ELF-1 (cell line): ENCODE results near the gene LPP.
"Not testable (repeated sequence)": the region's sequence is repeated elsewhere in the genome, so short reads cannot be mapped to it uniquely, and the experiment has no call there.

ENCODE experiments used
- DNase-seq: peaks from one replicate; pipeline ENCODE4 v3.0.0-alpha.2; 2016; ENCODE audit warnings: low read depth, low spot score

The LPP gene

DNA sequence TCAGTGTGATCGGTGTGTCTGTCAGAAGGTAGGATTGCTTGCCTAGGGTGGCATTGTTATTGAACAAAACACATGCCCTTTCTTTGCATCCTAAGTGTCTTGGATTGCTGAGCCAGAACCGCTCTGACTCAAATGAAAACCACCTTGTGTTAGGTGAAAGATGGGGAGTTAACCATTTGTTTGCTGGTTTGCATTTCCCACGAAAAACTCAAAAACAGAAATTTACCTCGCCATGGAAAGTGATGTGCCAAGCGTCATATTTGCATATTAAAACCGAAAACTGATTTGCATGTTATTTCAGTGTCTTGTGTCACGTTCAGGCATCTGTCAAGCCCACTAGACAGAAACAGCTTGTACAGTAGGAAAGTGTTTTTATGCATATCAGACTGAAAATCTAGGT is 543.2 kb downstream of the LPP start:
- DNase-seq = no peak

- DNase-seq = no peak
Measured at GRCh38 chr3:188698436-188698835, 544.5 kb downstream of the LPP start.

DNA sequence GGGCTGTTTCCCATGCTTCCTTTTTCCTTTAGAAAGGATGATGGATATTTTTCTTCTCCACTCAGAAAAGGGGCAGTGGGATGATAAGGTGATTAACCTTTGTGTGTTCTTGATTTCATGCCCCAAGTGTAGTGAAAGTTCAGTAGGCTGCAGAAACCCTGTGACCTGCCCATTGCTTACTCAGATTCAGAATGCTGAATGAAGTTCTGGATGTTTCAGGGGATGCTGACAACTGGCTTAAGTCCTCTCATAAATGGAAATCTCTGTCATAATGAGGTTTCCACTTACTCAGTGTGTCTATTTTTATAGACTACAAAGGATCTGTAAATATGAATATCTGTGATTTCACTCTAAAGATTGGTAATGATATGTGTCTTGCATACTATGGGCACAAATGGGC is 546.5 kb downstream of the LPP start:
- DNase-seq = no peak

GRCh38 chr3:188700918-188701317 is 547.0 kb downstream of the LPP start:
- DNase-seq = no peak

DNA sequence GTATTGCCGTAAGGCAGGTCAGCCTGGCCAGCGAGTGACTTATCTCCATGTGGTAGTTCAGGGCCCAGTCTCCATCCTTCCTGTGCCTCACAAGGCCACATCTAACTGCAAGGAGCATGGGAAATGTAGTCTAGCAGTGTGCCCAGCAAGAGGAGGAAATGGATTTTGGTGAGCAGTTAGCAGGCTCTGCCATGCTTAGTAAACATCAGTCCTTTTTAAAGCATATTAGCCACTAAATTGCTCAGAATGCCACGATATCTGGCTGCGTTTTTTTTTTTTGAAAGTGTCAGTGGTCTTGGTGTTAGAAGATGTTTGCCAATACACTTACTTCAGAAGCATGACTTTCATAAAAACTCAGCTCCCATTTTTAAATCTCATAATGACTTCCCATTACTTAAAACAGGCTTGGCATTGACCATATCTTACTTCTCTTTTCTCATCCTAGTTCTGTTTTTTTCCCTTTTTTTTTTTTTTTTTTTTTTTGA is 547.6 kb downstream of the LPP start:
- no peak for DNase-seq

DNA sequence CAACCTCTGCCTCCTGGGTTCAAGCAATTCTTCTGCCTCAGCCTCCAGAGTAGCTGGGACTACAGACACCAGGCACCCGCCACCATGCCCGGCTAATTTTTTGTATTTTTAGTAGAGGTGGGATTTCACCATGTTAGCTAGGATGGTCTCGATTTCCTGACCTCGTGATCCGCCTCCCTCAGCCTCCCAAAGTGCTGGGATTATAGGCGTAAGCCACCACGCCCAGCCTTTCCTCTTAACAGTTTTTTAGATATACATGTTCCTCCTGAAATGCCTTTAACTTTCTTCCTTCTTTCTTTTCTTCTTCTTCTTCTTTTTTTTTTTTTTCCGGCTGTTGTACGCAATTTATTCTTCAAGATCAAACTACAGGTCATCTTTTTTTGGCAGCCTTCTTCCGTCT is 548.1 kb downstream of the LPP start:
- not testable (repeated sequence) for DNase-seq

DNA sequence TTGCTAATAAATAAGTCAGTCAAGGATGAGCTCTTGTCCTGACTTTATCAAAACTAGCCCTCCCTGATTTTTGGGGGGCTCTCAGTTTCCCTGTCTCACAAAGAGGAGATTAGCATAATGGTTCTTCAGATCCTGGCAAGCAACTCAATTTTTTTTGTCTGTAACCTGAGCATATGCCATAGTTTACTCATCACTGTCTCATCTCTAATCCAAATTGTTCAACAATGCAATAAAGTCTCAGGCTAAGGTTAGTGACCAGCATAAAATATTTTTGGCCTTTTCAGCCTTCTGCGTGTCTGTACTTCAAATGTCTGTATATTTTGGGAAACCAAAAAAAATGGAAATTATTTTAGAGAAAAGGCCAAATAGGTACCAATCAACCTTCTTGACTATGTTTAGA is 552.2 kb downstream of the LPP start:
- DNase-seq = no peak

GRCh38 chr3:188706599-188706998 is 552.6 kb downstream of the LPP start:
- DNase-seq = no peak

- DNase-seq = no peak
Measured at GRCh38 chr3:188707381-188708288, 553.7 kb downstream of the LPP start.

GRCh38 chr3:188711881-188712247 is 557.9 kb downstream of the LPP start:
- DNase-seq = no peak

DNA sequence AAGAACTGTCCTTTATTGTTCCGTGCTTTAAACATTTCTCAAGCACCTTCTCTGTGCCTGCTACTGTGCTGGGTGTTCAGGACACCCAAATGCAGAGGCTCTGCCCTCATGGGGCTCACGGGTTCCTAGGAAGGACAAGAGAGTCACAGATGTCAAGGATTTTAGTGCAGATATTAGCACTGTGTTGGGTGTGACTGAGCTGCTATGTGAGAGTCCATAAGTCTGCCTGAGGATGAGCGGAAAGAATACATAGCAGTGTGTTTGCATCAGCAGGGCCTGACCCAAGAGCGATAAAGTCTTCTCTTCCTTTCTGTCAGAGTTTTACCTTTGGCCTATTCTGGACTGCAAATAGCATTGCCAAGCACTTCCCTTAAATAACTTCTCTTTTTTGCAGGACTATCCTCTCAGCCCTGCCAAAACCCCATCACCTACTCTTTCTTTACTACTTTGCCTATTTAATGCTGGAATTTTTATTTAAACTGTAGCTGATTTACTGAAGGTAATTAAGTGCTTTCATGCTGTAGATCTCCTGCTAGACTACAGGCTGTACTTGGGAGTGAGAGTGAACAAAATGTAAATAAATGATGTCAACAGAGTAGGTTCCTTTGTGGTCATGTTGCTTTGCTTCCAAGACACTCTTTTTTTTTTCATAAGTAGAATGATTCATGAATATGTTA is 558.4 kb downstream of the LPP start:
- no peak for DNase-seq

DNA sequence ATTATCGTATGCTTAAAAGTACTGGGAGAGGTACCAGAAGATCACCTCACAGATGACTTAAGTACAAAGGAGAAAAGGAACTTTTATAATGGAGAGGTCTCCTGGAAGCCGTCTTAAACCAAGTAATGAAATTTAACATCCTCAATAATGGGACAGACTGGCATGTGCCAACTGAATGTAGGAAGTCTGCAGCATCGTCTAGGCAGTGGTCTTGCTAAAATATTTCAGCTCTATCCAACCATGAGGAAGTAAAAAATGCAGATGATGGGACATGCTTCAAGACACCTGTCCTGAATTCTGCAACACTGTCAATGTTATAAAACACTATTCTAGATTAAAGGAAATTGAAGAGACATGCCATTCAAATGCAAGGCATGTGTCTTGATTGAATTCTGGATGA is 559.0 kb downstream of the LPP start:
- no peak for DNase-seq

DNA sequence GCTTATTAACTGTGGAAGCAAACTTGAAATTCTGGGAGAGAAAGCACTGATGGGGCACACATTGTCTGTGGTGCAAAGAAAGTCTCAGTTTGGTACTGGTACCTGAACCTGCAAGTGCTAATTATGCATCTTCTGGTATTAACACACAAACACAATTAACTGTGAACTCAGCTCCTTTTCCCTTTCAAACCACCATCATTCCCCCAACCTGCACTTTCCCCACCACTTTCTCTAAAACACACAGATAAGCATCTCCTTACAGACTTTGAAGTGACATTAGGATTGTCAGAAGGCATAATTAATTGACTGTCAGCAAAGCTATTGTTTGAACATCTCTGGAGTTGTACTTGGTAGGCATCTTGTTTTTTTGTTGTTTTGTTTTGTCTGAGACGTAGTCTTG is 565.6 kb downstream of the LPP start:
- no peak for DNase-seq

- DNase-seq = no peak
Measured at GRCh38 chr3:188720215-188720614, 566.3 kb downstream of the LPP start.

GRCh38 chr3:188720636-188721035 is 566.7 kb downstream of the LPP start:
- DNase-seq = no peak

- DNase-seq = no peak
Measured at GRCh38 chr3:188721312-188721711, 567.4 kb downstream of the LPP start.

GRCh38 chr3:188721990-188722389 is 568.0 kb downstream of the LPP start:
- DNase-seq = no peak

DNA sequence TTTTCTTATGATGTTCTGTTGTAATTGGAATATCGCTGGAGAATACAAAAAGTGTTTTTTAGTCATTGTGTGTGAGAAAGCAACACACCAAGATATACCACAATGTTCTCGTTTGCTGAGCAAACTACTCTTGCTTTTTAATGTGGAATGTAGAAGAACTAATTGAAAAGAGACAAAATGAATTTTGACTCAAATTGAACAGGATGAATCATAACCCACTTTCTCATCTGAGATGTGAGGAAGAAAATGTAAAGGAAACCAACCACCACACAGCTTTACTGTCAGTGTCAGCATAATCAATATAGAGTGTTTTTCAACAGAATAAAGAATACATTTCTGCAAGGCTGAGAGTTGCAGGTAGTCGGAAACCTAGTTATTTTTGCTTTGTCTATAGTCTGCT is 569.0 kb downstream of the LPP start:
- no peak for DNase-seq

DNA sequence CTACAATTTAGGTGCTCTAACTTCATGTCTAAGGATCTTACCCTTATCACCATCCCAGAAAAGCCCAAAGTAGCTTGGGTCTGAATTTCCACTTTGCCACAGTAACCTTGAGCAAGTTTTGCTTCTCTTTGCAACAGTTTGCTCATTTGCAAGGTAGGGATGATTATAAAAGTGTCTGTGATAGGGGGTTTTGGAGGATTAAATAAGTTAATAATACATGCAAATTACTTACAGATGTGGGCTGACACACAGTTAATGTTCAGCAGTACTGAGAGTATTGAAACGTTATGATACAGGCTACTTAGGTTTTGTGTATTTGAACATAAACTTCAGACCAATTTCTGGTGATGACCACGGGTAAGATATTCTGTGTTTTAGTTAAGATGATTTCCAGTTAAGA is 573.1 kb downstream of the LPP start:
- DNase-seq = no peak

GRCh38 chr3:188728371-188728896 is 574.5 kb downstream of the LPP start:
- no peak for DNase-seq

DNA sequence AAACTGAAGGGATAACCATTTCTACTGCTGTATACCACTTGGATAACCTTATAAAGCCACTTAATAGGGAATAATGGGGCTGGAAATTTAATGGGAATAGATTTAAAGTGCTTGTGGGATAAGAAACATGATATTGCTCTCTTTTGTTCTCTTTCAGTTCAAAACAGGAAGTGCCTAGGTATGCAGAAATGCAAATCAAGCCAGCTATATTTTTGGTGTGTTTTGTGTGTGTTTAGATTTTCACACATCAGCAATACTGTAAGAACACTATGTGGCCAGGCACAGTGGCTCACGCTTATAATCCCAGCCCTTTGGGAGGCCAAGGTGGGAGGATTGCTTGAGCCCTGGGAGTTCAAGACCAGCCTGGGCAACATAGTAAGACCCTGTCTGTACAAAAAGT is 575.5 kb downstream of the LPP start:
- no peak for DNase-seq

- peak; percentile 30 for DNase-seq
Measured at GRCh38 chr3:188734395-188734794, 580.4 kb downstream of the LPP start.

- DNase-seq = no peak
Measured at GRCh38 chr3:188739511-188739910, 585.6 kb downstream of the LPP start.
